Activated CD8-positive, alpha-beta memory T cell treated with anti-CD3 and anti-CD28 coated beads, Interleukin-2, amount 50 U/mL, for 48 hours (primary cell): Measurements from ENCODE around the gene ZCCHC24.
A peak's percentile ranks its signal among the peaks of the same experiment; 100 is the strongest.

Experiments used
- DNase-seq: peaks from one replicate; pipeline ENCODE4 v3.0.0-alpha.2; 2020

ZCCHC24 gene

DNA sequence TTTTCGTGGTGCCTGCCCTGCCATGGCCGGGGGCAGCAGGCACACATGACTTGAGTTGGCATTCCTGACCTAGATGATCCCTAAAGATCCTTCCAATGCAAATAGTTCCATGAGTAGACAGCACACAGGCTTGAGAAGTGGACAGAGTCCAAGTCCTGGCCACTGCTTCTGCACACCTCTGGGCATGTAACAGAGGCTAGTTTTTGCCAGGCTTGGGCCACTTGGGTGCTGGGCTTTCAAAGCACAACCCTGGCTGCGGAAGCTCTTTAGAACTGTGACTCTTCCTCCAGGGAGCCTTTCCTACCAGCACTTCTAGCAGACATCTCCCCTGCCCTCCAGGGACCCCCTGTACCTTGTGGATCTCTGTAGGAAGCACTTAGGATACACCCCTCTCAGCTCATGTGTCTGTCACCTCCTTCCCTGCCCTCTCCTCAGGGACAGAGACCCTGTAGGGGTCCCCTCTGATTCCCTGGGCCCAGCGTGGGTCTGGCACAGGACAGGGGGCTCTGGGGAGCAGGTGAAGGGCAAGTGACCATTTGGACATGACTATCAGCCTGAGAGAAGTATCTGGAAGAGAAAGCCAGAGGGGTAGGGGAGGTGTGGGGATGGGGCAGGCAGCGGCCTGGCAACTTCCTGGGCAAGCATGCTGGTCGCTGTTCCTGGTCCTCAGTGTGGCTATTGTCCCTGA, 36.2 kb downstream of the ZCCHC24 start:
- no peak for DNase-seq

DNA sequence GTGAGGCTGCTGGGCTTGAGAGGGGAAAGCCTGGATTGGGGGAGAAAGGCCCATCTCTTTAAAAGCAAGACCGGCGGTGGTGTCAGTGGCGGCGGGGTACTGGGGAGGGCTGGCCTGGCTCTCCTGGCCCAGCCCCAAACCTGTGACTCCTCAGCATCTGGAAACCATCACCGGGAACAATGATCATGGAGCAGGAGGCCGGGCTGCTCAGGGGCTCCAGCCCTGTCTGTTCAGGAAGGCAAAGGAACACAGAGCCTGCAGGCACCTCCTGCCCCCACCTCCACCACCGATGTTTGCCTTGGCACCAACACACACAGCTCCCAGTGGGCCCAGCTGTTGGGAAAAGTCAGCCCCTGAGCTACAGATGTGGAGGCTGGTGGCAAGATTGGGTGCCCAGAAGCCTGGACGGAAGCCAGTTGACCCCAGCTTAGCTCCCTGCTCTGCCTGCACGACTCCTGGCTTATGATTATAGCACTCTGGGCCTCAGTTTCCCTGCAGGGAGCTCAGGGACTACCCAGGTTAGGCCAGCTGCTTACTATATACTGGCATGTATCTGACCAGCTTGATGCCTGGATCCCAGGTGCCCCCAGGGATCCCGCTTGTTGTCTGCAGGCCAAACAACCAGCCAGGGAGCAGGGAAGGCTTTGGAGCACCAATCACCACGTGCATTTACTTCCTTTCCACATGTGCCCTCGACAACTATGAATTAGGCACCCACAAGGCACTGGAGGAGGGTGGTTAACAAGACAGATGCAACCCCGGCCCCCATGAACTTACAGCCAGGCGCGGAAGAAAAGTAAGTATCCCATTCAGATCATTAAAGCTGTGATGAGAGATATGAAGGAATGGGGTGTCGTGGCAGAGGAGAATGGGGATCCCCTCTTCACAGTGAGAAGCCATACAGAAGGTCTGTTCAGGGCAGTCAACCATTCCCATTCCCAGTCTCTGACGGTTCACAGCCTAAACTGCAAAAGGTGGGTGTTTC, 37.3 kb downstream of the ZCCHC24 start:
- DNase-seq = no peak

DNA sequence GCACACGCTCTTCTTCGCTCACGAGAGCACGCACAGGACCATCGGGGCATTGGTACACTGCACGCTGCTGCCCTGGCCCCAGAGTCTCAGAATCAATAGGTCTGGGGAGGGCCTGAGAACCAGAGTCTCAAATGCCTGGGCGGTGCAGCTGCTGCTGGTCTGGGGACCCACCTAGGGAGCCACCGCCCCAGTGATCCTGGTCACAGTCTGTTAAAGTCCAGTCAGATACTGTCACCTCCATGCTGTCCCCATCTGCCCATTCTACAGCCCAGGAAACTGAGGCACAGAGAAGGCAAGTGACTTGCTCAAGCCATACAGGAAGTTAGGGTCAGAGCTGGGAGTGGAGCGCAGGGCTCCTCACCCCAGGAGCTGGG, 38.0 kb downstream of the ZCCHC24 start:
- no peak for DNase-seq

DNA sequence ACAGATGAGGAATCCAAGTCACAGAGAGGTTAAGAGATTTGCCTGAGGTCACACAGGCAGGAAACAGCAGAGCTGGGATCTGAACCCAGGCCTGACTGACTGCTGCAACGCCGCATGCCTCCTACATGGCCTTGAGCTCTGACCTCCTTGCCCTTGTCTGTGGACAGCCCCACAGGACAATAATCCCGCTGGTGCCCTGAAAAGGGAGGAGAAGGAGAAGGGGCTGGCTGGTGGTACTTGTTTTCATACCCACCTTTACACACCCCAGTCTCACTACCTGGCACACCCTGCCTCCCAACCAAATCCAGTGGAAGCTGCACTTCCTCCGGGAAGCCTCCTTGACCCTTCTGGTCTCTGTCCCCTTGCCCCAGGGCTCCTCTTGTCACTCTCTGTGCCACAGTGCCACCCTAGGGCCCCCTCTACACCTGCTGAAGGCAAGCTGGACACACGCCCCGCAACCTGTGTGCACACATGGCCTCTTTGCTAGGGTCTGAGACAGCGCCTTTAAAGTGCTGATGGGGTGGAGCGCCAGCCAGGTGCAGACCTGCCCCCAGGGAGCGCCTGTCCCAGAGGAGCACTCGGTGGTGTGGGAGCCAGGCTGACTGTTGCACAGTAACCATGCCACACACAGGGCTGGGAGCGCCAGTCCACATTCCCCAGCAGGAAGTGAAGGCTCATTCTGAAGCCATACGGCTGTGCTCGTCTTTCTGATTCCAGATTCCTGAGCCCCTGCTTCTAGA, 38.6 kb downstream of the ZCCHC24 start:
- DNase-seq = no peak

DNA sequence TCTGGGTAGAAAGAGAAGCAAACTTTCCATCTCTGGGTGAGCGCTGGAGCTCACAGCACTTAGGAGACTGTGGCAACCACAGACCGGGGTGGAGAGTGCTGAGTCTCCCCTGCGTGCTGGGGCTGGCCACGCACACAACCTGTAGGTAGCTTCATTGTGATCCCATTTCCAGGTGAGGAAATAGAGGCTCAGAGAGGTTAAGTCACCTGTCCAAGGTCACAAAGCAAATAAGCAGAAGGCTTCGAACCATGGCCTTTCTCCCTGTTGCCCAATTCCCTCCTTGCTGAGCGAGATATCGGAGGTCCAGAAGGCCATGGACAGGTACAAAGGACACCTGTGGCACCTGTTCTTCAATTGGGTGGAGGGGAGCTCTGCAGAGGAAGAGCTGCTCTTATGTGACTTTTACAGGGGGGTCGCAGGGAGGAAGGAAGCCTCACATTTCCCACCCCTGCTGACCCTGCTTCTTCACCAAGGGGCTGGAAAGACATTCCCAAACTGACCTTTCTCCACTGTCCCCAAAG, 39.4 kb downstream of the ZCCHC24 start:
- no peak for DNase-seq

DNA sequence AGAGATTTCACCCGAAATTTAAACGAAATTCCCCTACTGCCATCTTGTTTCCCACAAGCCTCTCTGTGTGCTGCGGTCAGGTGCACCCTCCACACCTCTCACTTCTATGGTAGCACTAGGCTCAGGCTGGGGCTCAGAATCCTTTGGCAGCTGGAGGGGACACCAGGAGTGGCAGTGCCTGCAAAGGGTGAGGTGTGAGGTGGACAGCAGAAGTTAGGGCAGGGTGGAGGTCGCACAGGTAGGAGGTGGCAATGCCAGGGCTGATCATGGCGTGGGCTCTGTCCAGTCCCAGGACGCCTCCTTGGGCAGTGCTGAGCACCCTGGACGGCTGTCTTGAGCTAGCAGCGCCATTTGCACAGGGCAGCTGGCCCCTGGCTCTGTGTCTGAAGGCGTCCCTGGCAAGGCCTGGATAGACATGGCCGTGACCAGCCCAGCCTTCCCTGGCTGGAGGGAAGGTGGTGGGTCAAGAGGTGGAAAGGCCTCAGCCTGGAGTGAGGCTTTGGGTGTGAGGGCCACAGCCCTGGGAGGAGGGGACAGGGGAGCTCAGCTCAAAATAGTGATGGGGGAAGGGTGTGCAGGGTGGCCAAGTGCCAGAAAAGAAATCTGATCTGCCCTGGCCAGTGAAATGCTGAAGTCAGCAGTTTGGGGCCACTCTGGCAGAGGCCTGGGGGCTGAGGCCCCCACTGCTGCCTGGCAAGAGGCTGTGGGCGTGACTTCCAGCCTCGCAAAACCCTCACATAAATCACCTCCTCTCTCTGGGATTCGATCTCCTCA, 40.0 kb downstream of the ZCCHC24 start:
- no peak for DNase-seq

DNA sequence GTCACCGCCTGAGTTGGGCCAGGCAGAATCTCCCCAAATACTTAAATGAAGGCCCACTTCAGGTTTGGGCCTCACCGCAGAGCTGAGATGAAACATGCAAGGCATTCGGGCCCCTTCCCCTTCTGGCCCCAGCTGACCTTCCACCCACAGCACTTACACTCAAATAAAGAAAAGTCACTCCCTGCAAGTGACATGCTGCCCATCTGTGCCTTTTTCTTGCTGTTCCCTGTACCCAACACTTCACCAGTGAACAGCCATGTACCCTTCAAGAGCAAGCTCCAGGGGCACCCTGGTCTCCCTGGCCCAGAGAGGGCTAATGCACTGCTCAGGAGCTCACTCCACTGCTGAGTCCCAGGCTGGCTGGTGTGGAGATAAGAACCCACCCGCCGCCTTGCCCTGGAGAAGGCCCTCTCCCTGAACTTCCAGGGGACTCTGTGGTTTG, 40.7 kb downstream of the ZCCHC24 start:
- no peak for DNase-seq

DNA sequence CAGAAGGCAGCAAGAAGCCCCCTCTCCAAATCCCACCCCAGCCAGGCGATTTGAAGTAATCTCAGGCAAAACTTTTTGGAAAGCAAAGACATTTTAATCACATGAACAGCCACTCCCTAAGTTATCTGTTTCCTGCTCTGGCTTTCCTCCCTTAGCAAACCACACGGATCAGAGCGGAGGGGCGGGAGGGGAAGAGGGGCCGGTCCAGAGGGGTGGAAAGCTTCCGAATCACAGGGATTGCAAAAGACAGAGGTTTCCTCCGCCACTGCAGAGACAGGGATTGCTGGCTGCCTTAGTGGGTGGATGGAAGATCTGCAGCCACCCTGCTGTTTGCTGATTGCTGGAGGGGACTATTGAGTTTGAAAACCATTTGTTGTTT, 41.2 kb downstream of the ZCCHC24 start:
- no peak for DNase-seq

DNA sequence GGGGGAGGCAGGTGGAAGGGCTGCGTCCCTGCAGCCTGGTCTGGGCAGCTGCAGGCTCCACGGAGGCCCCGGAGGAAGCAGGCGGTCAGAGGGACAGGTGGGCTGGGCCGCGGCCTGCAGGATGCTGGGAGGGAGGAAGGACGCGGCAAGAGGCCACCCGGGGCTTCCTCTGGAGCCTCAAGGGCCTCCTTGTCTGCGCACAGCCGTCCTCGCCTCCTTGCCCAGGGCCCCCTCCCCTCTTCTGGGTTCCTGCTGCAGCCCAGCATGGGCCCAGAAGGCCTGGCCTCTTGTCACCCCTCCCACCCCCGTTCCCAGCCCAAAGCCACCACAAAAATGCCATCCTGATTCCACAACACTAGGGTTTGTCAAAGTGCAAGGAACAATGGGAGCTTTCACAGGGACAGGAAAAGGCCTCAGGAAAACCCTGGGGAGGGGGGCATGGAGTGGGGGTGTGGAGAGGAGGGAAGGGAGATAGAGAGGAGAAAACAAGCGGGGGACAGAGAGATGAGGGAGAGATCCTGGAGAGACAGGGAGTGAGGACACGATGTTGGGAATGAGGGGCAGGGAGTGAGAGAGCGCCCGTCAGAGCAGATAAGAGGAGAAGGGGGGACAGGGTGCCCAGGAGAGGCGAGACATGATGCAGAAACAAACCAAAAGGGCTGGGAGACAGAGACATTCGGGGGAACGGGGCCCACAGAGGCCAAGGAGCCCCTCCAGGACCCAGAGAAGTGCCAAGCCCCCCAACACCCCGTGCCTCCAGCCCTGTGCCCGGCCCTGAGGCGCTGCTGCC, 41.8 kb downstream of the ZCCHC24 start:
- DNase-seq = no peak

DNA sequence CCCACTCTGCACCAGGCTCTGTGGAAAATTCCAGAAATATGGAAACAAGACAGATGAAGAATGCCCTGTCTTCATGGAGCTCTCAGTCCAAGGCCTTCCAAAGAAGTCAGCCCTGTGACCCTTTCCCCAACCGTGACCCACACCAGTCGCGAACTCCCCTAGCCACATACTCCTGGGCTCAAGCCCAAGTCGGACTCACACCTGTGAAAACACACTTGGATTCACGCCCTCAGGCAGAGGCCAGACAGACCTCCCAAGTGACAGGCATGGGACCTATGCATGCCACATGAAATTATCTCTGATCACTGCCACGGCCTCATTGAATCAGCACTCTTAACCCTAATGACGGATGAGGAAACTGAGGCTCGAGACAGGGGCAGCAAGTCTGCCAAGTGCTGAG, 42.5 kb downstream of the ZCCHC24 start:
- no peak for DNase-seq

DNA sequence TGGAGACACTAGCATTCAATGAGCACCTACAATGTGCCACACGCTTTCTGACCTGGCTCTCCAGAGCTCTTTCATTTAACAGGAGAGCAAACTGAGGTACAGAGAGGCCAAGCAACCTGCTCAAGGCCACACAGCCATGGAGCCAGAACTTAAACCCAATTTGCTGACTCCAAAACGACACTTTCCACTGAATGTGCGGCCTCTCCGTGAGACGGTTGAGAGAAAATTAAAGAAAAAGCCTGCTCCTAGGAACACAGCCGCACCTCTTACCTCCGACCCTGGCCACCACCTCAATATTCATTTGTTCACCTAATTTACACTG, 42.8 kb downstream of the ZCCHC24 start:
- no peak for DNase-seq

DNA sequence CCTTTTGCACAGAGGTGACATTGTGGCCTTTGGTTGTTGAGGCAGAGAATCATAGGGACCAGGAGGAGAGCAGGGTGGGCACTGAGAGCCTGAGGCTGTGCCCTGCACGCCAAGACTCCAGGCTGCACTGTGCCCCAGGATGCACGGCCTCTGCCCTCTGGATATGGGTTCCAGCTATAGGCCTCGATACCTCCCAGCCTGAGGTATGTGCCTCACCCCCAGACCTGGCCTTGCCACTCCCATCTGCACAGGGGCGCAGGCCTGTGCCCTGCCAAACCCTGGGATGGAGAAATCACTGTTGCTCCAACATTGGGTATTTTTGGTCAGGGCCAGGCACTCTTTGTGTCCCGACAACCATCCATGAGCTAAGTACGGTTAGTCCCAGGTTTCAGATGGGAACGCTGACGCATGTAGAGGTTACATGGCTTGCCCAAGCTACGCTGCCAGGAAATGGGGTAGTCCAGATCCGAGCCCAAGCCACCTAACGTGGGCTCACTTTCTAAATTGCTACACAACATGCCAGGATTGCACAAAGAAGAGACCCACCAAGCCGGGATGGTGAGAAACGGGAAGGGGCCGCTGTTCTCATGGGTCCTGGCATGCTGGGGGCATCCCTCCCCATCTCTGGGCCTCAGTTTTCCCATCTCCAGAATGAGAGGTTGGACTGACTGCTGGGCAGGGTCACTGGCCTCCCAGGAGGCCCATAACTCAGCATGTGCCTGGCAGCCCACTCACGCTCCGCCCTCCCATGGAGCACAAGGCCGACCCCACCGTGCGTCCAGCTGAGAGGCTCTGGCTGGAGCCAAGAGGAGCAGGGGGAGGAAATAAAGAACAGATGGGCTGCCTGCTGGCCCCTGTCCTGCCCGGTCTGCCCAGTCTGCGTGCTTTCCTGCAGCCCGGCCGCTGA, 44.2 kb downstream of the ZCCHC24 start:
- DNase-seq = no peak

DNA sequence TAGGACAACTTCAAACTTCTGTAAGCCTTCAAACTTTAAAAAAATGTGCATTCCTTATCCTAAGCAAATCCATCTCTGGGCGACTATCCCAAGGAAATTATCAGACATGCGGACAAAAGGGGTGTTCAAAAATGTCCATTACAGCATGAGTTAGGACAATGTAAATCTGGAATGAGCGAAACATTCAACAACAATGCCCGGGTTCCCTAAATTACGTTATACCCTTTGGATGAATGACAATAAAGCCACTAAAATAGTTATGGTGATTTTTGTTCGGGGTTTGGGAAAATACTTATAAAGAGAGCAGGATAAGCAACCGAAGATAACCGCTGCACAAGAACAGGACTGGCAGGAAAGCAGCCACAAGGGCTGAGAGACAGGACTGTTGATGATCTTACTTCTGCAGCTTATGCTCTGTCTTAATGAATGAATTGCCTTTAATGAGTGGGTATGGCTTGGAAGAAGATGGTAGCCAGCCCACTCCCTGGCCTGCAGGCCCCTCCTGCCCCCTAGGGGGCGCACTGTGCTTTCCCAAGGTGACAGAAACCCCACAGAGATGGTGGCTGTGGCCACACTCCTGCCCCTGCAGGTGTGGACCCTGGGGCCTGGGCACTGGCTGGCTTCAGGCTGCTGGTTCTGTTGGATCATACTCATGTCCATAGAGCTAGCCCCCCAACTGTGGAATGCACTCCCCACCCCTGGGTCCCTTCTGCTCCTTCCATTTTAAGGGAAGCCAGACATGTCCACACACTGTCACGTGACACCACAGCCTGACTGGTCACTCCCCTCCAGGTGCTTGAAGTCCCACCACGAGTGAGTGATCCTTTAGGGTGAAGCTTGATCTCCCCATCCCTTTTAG, 45.0 kb downstream of the ZCCHC24 start:
- peak; percentile 89 for DNase-seq

DNA sequence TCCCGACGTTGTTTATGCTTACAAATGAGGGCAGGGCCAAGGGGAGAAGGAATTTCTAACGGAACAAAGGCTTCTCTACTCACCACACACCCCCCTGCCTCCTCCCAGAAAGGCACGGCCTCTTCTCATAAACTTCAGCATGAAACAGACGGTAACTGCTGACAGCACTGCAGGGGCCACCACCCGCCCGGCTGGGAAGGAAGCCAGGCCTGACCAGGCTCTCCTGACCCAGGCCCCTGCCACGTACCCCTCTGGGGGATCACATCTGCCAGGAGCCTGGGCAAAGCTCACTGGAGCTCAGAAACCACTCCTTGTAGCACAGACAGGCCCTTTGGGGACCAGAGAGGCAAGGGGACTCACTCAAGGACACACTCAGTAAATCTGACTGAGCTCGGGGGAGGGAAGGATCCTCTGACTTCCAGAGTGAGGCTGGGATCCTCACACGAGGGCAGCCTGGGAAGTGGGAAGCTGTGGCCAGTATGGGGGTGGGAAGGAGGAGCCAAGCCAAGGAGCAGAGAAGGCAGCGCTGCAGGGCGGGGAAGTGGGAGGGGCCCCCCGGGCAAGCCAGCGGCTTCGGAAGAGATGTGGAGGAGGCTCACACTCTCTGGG, 46.1 kb downstream of the ZCCHC24 start:
- DNase-seq = no peak

DNA sequence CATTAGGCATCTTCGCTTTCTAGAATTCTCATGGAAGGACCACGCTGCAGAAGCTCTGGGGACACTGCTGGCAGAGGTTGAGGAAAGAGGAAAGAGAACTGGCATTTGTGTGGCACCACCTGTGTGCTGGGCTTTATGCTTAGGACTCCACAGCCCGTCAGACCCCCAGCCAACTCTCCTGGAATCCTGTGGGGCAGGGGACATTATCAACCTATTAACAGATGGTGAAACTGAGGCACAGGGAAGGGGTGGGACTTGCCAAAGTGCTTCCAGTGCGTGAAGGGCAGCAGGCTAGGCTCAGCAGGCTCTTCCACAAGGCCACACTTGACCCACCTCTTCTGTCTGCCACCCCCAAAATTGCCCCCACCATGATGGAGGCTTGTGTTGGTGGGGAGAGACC, 46.8 kb downstream of the ZCCHC24 start:
- no peak for DNase-seq

DNA sequence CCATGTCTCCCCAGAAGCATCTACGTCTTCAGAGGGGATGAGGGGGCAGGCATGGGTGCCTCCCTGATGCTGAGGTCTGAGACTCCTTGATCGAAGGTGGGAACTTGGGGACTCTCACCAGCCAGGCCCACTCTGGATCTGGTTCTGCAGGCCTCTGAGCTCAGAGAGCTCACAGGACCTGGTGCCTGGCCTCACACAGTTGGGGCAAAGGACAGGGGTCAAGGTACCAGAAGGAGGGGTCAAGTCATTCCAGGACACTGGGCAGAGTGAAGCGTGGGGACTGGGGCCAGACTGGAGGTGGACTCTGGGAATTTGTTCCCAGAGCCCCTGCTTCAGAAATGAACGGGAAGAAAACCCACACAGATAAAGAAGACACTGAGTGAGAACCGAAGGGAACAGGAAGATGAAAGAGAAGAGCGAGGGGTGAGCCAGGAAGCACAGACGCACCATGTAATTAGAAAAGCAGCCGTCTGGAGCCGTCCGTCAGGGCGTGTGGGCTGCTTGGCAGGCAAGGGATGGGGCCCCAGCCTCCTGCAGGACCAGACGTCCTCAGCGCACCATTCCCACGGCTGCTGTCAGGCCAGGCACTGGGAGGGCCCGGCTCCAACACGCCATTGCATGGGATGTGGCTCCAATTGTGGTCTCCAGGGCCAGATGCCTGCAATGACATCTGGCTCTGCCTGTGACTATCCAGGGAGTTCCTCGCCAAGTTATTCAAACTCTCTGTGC, 47.7 kb downstream of the ZCCHC24 start:
- no peak for DNase-seq

DNA sequence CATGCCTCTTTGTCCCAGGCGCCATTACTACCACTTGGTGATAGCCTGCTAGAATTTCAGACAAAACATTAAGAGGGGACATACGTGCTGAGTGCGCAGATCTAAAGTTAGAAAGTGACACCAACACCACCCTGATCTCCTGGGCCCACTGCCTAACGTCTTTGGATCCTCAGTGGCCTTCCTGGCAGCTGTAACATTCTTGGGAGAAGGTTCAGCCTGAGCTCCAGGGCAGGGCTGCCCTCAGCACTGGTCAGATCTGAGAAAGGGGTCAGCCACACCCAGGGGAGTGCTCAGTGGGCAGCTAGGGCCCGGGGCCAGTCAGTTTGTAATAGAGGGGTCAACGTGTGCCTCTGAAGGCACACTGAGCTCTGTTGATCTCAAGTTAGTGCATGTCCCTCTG, 48.4 kb downstream of the ZCCHC24 start:
- DNase-seq = no peak

DNA sequence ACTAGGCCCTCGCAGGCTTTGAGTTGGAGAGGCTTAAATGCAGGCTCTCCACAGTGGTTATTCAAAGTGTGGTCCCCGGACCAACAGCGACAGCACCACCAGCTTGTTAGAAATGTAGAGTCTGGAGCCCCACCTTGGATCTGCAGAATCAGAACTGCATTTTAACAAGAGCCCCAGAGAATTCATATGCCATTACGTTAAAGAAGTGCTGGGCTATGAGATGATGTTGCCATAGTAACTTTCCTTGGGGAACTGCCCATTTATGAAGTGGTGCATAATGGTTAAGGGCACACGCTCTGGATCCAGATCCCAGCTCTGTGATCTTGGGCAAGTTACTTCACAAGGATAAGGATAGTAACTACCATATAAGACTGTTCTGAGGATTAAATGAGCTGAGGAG, 48.9 kb downstream of the ZCCHC24 start:
- DNase-seq = no peak

DNA sequence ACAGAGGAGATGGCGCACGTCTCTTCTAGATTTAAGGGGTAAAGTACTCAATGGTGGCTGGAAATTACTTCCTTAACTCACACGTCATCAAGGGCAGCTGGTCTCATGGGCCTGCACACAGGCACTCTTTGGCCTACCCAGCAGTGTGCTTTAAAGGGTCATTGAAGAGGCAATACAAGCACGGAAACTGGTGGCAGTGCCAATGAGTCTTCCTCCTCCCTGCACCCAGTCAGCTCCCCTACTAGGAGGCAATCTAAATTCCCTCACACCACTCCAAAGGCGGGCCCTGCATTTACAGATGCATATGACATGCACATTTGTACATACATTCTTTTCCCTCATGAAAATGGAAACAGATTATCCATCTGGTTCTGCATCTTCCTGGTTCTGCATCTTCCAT, 50.8 kb downstream of the ZCCHC24 start:
- DNase-seq = no peak
